KMS-11 (cell line): Measurements from ENCODE around the gene RHBDF1.

ENCODE experiments used
- H2AFZ ChIP-seq: fragments of 200-600 bp; sonication (generic); 2 replicates; pipeline ENCODE4 v1.6.1; 2016; ENCODE audit warnings: antibody characterized with exemption, mixed run types, low read depth
- H3K27ac ChIP-seq: fragments of 200-600 bp; sonication (generic); 2 replicates; pipeline ENCODE4 v1.6.1; 2016; ENCODE audit warnings: mild to moderate bottlenecking, mixed run types
- H3K27me3 ChIP-seq: fragments of 200-600 bp; sonication (generic); 2 replicates; pipeline ENCODE4 v1.6.1; 2017; ENCODE audit warnings: mild to moderate bottlenecking, low read depth, mixed run types, moderate library complexity; ENCODE audit not compliant: insufficient read depth
- H3K36me3 ChIP-seq: fragments of 200-600 bp; sonication (generic); 2 replicates; pipeline ENCODE4 v1.6.1; 2017; ENCODE audit warnings: mild to moderate bottlenecking, mixed run types; ENCODE audit not compliant: insufficient read depth
- H3K4me1 ChIP-seq: fragments of 200-600 bp; sonication (generic); 2 replicates; pipeline ENCODE4 v1.6.1; 2016; ENCODE audit warnings: mild to moderate bottlenecking, low read depth, mixed run types; ENCODE audit not compliant: poor library complexity, severe bottlenecking
- H3K4me2 ChIP-seq: fragments of 200-600 bp; sonication (generic); 2 replicates; pipeline ENCODE4 v1.7.0; 2016; ENCODE audit warnings: mild to moderate bottlenecking, mixed run types
- H3K4me3 ChIP-seq: fragments of 200-600 bp; sonication (generic); IDR thresholded peaks from 2 replicates; pipeline ENCODE4 v1.6.1; 2017; ENCODE audit warnings: low read depth, low read length, mixed read lengths; ENCODE audit not compliant: insufficient read depth
- H3K79me2 ChIP-seq: fragments of 200-600 bp; sonication (generic); 2 replicates; pipeline ENCODE4 v1.6.1; 2016; ENCODE audit warnings: low read depth, mixed run types; ENCODE audit not compliant: insufficient read depth
- H3K9ac ChIP-seq: fragments of 200-600 bp; sonication (generic); 2 replicates; pipeline ENCODE4 v1.6.1; 2016; ENCODE audit warnings: mild to moderate bottlenecking, mixed run types
- H4K20me1 ChIP-seq: fragments of 200-600 bp; sonication (generic); 2 replicates; pipeline ENCODE4 v1.6.1; 2016; ENCODE audit warnings: mild to moderate bottlenecking, mixed run types; ENCODE audit not compliant: insufficient read depth
- CTCF ChIP-seq: fragments of 200-600 bp; sonication (generic); conservative IDR thresholded peaks from 2 replicates; pipeline ENCODE4 v1.6.1; 2017; ENCODE audit warnings: low read depth, mild to moderate bottlenecking, antibody characterized with exemption, low read length, moderate library complexity, mixed read lengths

The RHBDF1 gene

GRCh38 chr16:91484-91883 lies 19.1 kb upstream of the RHBDF1 start:
- no peak overlapping the region; the same call in 1 of the 2 replicates for H3K27ac ChIP-seq
- no peaks in the 10 kb centered on the region for H3K79me2 ChIP-seq
- no peaks in the 10 kb centered on the region for H4K20me1 ChIP-seq
- no peak overlapping the region for H3K4me2 ChIP-seq
- H3K36me3 ChIP-seq, result no peaks in the 10 kb centered on the region; the same call in 1 of the 2 replicates
- H3K4me3 ChIP-seq, result no peak overlapping the region
- TF ChIP-seq CTCF, result no peak
- no peak overlapping the region for H2AFZ ChIP-seq
- H3K27me3 ChIP-seq, result no peaks in the 10 kb centered on the region
- H3K4me1 ChIP-seq, result peaks cover 7% of the 10 kb centered on the region
- H3K9ac ChIP-seq, result no peak overlapping the region

GRCh38 chr16:89391-90302 lies 17.2 kb upstream of the RHBDF1 start:
- Histone ChIP-seq H3K4me3 (no peak overlapping the region), H3K4me1 (peaks cover 9% of the 10 kb centered on the region), H3K27ac (no peak overlapping the region), H3K27me3 (no peaks in the 10 kb centered on the region), H3K79me2 (no peaks in the 10 kb centered on the region), H4K20me1 (no peaks in the 10 kb centered on the region), H3K4me2 (no peak overlapping the region), H3K9ac (no peak overlapping the region), H2AFZ (no peak overlapping the region), H3K36me3 (no peaks in the 10 kb centered on the region; the same call in 1 of the 2 replicates)
- no peak for TF ChIP-seq CTCF

GRCh38 chr16:88613-89012 lies 16.2 kb upstream of the RHBDF1 start:
- Histone ChIP-seq H3K27ac (no peak overlapping the region), H3K9ac (no peak overlapping the region), H3K4me2 (no peak overlapping the region), H3K27me3 (no peaks in the 10 kb centered on the region), H4K20me1 (no peaks in the 10 kb centered on the region), H3K79me2 (no peaks in the 10 kb centered on the region), H3K4me1 (peaks cover 13% of the 10 kb centered on the region), H3K4me3 (no peak overlapping the region), H3K36me3 (no peaks in the 10 kb centered on the region; the same call in 1 of the 2 replicates), H2AFZ (no peak overlapping the region)
- no peak for TF ChIP-seq CTCF

GRCh38 chr16:86483-86952 lies 14.1 kb upstream of the RHBDF1 start:
- H2AFZ ChIP-seq, result no peak overlapping the region
- no peak overlapping the region for H3K4me2 ChIP-seq
- no peaks in the 10 kb centered on the region; the same call in 1 of the 2 replicates for H3K36me3 ChIP-seq
- H3K9ac ChIP-seq, result no peak overlapping the region
- H4K20me1 ChIP-seq, result no peaks in the 10 kb centered on the region
- no peaks in the 10 kb centered on the region for H3K79me2 ChIP-seq
- no peak for TF ChIP-seq CTCF
- H3K27ac ChIP-seq, result no peak overlapping the region
- no peaks in the 10 kb centered on the region for H3K27me3 ChIP-seq
- H3K4me3 ChIP-seq, result no peak overlapping the region
- peaks cover 12% of the 10 kb centered on the region for H3K4me1 ChIP-seq
